HG02885 (cell line): Measurements from ENCODE around the gene BZW2.

ENCODE experiments used
- ATAC-seq: cut with Tn5 transposase; IDR thresholded peaks from one replicate; pipeline ENCODE4 v1.9.1; 2021; ENCODE audit warnings: mild to moderate bottlenecking; ENCODE audit not compliant: unreplicated experiment, poor library complexity

Gene BZW2

GRCh38 chr7:16742547-16742946 is 96.6 kb downstream of the BZW2 start:
- ATAC-seq = no peak

DNA sequence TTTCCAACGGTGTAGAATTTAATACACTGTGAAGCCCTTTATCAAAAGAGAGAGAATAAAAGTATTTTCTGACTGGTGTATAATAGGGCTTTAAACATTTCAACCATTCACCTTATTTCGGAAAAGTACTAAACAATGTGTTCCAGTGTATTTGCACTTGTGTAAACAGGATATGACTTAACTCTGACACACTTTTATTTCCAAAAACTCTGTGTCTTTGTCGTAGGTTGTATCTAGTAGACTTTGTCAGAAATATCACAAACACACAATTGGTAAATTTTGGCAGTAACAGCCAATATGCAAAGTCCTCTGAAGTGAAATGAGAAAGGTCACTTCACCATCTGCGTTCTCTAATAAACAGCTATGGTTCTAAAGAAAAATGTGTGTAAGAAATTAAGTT is 97.3 kb downstream of the BZW2 start:
- no peak for ATAC-seq

DNA sequence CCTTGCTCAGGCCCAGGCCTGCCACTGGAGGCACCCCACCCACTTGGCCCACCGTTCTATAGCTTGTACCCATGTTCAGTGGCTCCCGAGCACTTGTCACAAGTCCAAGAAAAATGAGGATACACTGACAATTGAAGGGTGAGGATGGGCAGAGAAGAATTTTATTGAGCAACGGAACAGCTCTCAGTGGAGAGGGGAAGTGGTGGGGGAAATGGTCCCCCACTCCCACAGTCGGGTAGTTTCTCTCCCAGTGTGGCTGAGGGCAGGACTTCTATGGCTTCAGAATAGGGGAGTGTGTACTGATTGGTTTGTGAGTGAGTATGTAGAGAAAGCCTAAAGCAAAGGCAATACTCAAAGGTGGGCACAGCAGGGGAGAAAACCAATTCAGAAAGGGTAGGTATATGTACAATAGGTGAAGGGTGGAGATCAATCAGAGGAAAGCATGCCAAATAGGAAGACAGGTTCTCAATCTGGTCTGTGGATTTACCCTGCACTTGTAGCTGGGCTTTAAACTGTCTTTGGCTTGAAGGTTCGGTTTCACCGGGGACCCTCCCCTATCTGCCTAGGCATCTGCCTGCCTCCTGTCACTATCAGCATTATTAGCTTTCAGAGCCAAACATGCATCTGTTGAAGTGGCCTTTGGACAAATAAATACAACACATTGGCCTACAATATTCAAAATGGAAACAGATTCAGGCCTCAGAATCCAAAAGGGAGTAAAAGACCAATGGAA is 98.7 kb downstream of the BZW2 start:
- ATAC-seq = no peak

DNA sequence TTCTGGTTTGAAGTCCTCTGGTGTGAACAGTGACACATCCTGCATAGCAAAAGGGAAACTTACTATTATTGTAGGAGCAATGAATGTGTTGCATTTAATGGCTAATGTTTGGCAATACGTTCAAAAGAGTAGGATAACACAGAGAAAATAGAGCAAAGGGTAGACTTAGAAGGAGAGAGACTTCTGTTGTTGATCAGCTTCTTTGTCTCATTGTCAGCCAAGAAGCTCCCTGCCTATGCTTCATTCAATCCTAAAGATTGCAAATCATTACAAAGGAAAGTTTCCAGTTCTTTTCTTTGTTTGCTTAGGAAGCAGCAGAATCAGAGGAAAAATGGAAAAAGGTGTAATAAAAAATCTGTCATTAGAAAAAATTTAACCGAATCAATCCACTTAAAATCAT is 99.7 kb downstream of the BZW2 start:
- no peak for ATAC-seq

- no peak for ATAC-seq
Measured at GRCh38 chr7:16747102-16747501, 101.1 kb downstream of the BZW2 start.

DNA sequence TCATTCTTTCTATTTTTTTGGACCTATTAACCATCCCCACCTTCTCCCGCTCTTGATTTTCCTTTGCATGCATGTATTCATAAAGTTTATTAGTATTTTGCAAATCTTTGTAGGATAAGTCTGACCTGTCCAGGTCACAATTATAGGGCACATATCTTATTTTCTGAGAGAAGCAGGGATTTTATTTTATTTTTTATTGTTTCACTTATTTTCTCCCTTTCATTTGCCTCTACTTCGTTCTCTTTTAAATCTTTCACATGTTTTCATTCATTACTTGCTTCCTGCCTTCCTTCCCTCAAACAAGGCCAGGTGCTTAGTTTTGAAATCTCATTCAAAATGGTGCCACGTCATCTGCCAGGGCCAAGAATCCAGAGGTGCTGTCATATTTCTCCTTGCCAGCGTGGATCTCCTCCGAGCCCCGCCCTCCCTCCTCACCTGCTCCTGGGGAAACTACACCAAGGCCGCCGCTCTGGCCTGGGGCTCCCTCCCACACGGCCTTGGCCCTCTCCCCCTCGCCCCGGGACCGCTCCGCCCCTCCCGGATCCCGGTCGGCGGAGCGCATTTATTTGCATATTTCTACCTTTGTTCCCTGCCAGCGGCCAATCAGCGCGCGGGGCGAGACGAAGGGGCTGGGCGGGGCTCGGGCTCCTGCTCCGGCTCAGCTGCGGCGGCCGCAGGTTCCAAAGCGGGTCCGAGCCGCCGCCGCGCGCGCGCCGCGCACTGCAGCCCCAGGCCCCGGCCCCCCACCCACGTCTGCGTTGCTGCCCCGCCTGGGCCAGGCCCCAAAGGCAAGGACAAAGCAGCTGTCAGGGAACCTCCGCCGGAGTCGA is 107.3 kb downstream of the BZW2 start, which contains the start of gene TSPAN13:
TSS of gene TSPAN13 (plus strand) at position 654 of the 830 bp plus-strand sequence. CDS start 213 bp downstream, outside the sequence.
- ATAC-seq = peak; percentile 82

DNA sequence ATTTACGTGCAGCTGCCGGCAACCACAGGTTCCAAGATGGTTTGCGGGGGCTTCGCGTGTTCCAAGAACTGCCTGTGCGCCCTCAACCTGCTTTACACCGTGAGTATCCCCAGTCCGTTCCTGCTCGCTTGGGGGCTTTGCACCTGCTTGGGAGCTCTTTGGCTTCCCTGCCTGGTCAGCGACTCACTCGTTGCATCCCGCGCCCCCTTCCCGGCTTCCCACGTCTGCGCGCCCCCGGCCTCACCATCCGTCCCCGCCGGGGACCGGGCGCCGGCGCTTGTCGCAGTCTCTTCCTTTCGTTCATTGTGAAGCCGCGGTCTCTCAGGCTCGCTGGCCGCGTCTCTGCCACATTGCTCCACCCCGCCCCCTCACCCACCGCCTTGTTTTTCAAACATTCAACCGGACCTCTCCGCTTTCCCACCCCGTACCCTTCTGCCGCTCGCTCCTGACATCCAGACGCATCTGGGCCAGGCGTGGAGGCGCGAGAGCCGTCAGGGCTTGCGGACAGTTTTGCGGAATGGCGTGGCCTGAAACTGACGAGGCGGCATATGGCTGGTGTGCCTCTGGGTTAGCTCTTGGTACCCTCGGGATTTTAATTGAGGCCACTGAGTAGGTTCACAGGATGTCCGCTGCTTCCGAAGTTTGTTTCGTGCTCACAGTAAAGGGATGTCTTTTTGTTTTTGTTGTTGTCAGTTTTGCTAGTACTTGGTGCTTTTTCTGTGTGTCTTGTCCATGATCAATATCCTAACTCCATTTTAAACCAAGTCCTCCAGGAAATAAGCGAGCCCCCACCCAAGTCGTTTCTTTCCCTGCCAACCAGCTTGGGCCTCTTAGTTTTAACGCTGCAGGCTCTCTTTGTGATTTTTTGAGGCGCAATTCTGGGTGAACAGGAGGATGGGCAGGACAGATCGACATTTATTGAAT is 108.2 kb downstream of the BZW2 start:
- peak; percentile 43 for ATAC-seq

- ATAC-seq = no peak
Measured at GRCh38 chr7:16754856-16755317, 108.9 kb downstream of the BZW2 start.

DNA sequence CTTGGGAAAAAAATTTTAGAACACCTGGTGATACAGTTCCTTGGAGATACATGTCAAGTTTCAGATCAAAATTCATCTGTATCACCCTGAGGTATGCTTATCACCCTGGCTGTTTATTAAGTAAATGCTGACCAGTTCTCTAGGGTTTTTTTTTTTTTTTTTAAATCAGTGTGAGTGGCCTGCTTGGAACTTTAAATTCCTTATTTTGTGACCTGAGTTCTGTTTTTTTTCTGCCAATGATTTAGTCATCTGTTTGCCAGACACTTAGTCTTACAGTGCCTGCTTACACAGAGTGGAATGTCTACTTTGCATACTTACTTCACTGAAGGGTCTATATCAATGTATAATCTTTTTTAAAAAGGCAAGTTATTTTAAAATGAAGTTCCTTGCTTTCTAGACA is 109.4 kb downstream of the BZW2 start:
- no peak for ATAC-seq
